T-helper 22 cell (primary cell): ENCODE measurements around the gene PTGES2.

ENCODE experiments used
- DNase-seq: peaks from one replicate; pipeline ENCODE4 v3.0.0-alpha.2; 2020; ENCODE audit warnings: low read depth

PTGES2 gene

GRCh38 chr9:128103589-128103962 lies 24.0 kb downstream of the PTGES2 start:
- DNase-seq: peak; percentile 14

GRCh38 chr9:128102861-128103588 lies 24.5 kb downstream of the PTGES2 start:
- no peak for DNase-seq

GRCh38 chr9:128102196-128102595 lies 25.3 kb downstream of the PTGES2 start:
- DNase-seq: no peak

GRCh38 chr9:128101690-128102089 lies 25.8 kb downstream of the PTGES2 start:
- no peak for DNase-seq

- DNase-seq: no peak
These were observed 26.3 kb downstream of the PTGES2 start for GRCh38 chr9:128101231-128101661.

GRCh38 chr9:128100581-128100980 lies 26.9 kb downstream of the PTGES2 start:
- no peak for DNase-seq

- no peak for DNase-seq
These were observed 27.5 kb downstream of the PTGES2 start for GRCh38 chr9:128099932-128100491.

GRCh38 chr9:128099231-128099931 lies 28.1 kb downstream of the PTGES2 start:
- DNase-seq: no peak

GRCh38 chr9:128098297-128099230 lies 29.0 kb downstream of the PTGES2 start:
- peak; percentile 46 for DNase-seq

GRCh38 chr9:128097543-128098296 lies 29.8 kb downstream of the PTGES2 start:
- no peak for DNase-seq

GRCh38 chr9:128096616-128097536 lies 30.7 kb downstream of the PTGES2 start:
- no peak for DNase-seq

GRCh38 chr9:128094950-128095544 lies 32.5 kb downstream of the PTGES2 start:
- no peak for DNase-seq

- peak; percentile 72 for DNase-seq
These were observed 33.2 kb downstream of the PTGES2 start for GRCh38 chr9:128094166-128094949.

- DNase-seq: no peak
These were observed 34.5 kb downstream of the PTGES2 start for GRCh38 chr9:128093011-128093410.

GRCh38 chr9:128092199-128092977 lies 35.1 kb downstream of the PTGES2 start:
- DNase-seq: no peak

GRCh38 chr9:128091571-128091970 lies 36.0 kb downstream of the PTGES2 start:
- DNase-seq: no peak

- DNase-seq: no peak
These were observed 36.4 kb downstream of the PTGES2 start for GRCh38 chr9:128091144-128091543.

- DNase-seq: no peak
These were observed 38.2 kb downstream of the PTGES2 start for GRCh38 chr9:128089299-128089698.
